ENCODE data around the gene DHX40.

- TF ChIP-seq, protein P1, sequence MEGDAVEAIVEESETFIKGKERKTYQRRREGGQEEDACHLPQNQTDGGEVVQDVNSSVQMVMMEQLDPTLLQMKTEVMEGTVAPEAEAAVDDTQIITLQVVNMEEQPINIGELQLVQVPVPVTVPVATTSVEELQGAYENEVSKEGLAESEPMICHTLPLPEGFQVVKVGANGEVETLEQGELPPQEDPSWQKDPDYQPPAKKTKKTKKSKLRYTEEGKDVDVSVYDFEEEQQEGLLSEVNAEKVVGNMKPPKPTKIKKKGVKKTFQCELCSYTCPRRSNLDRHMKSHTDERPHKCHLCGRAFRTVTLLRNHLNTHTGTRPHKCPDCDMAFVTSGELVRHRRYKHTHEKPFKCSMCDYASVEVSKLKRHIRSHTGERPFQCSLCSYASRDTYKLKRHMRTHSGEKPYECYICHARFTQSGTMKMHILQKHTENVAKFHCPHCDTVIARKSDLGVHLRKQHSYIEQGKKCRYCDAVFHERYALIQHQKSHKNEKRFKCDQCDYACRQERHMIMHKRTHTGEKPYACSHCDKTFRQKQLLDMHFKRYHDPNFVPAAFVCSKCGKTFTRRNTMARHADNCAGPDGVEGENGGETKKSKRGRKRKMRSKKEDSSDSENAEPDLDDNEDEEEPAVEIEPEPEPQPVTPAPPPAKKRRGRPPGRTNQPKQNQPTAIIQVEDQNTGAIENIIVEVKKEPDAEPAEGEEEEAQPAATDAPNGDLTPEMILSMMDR (conservative IDR thresholded peaks at IDR 0.05; ENCODE audit: low read depth, low read length): no peak
- no peak for TF ChIP-seq EZH2 (IDR thresholded peaks at IDR 0.05; ENCODE audit: borderline replicate concordance, low read depth, low read length, poor library complexity, severe bottlenecking)
Observed at GRCh38 chr17:59526451-59526850, 39.0 kb upstream of the DHX40 start.

All from A673 (cell line).